ENCODE measurements around the gene MIF4GD.

MIF4GD gene

GRCh38 chr17:75273977-75274708 lies 3.1 kb upstream of the MIF4GD start:
- Histone ChIP-seq H3K4me2 (ENCODE audit: insufficient read depth, low read length) (no peak overlapping the region), H3K79me2 (ENCODE audit: insufficient read depth, low read length) (peaks cover 39% of the 10 kb centered on the region), H3K9me3 (ENCODE audit: insufficient read depth, low read length, severe bottlenecking) (no peaks in the 10 kb centered on the region), H3K27ac (ENCODE audit: low read length) (peak overlapping the region; percentile 13; the same call in 1 of the 2 replicates), H3K9ac (ENCODE audit: low read depth, low read length) (no peak overlapping the region), H3K4me1 (ENCODE audit: insufficient read depth, low read length) (peaks cover 36% of the 10 kb centered on the region), H3K27me3 (ENCODE audit: insufficient read depth, low read length, poor library complexity) (no peaks in the 10 kb centered on the region), H2AFZ (ENCODE audit: low read depth, low read length) (no peak overlapping the region), H3K36me3 (ENCODE audit: insufficient read depth, low read length) (peaks cover 46% of the 10 kb centered on the region), H3K4me3 (ENCODE audit: low read depth in 1 of 2, low read length in 2 of 2) (no peak overlapping the region), H4K20me1 (ENCODE audit: insufficient read depth, low read length) (peaks cover 8% of the 10 kb centered on the region)
- no peak for TF ChIP-seq EZH2 (IDR thresholded peaks at IDR 0.05; ENCODE audit: borderline replicate concordance, low read depth, low read length, severe bottlenecking)
- no peak for DNase-seq
- ATAC-seq (ENCODE audit: insufficient read depth, low read depth), result no peak

GRCh38 chr17:75272848-75273184 lies 1.8 kb upstream of the MIF4GD start:
- no peak for DNase-seq
- H3K9me3 ChIP-seq (ENCODE audit: insufficient read depth, low read length, severe bottlenecking), result no peaks in the 10 kb centered on the region
- H3K4me3 ChIP-seq (ENCODE audit: low read depth in 1 of 2, low read length in 2 of 2), result no peak overlapping the region
- H3K27me3 ChIP-seq (ENCODE audit: insufficient read depth, low read length, poor library complexity), result no peaks in the 10 kb centered on the region
- ATAC-seq (ENCODE audit: insufficient read depth, low read depth), result no peak
- H4K20me1 ChIP-seq (ENCODE audit: insufficient read depth, low read length), result peaks cover 8% of the 10 kb centered on the region
- no peak overlapping the region for H2AFZ ChIP-seq (ENCODE audit: low read depth, low read length)
- H3K27ac ChIP-seq (ENCODE audit: low read length), result peak overlapping the region; percentile 89
- H3K4me1 ChIP-seq (ENCODE audit: insufficient read depth, low read length), result peaks cover 41% of the 10 kb centered on the region
- peaks cover 41% of the 10 kb centered on the region for H3K36me3 ChIP-seq (ENCODE audit: insufficient read depth, low read length)
- H3K79me2 ChIP-seq (ENCODE audit: insufficient read depth, low read length), result peaks cover 39% of the 10 kb centered on the region
- peak overlapping the region; percentile 91; the same call in 1 of the 2 replicates for H3K9ac ChIP-seq (ENCODE audit: low read depth, low read length)
- TF ChIP-seq EZH2 (IDR thresholded peaks at IDR 0.05; ENCODE audit: borderline replicate concordance, low read depth, low read length, severe bottlenecking) (no peak), CTCF (IDR thresholded peaks at IDR 0.05; ENCODE audit: borderline replicate concordance, extremely low read depth, low read length, poor library complexity, severe bottlenecking) (no peak)
- H3K4me2 ChIP-seq (ENCODE audit: insufficient read depth, low read length), result peak overlapping the region; percentile 86; the same call in 1 of the 2 replicates

GRCh38 chr17:75271955-75272847 lies 1.2 kb upstream of the MIF4GD start:
- ATAC-seq (ENCODE audit: insufficient read depth, low read depth) (peak; percentile 28), DNase-seq (peak; percentile 54)
- Histone ChIP-seq H3K27ac (ENCODE audit: low read length) (peak overlapping the region; percentile 89), H3K9ac (ENCODE audit: low read depth, low read length) (peak overlapping the region; percentile 91), H3K36me3 (ENCODE audit: insufficient read depth, low read length) (peaks cover 42% of the 10 kb centered on the region), H3K4me1 (ENCODE audit: insufficient read depth, low read length) (peaks cover 41% of the 10 kb centered on the region), H3K4me2 (ENCODE audit: insufficient read depth, low read length) (peak overlapping the region; percentile 86), H3K27me3 (ENCODE audit: insufficient read depth, low read length, poor library complexity) (no peaks in the 10 kb centered on the region), H4K20me1 (ENCODE audit: insufficient read depth, low read length) (peaks cover 8% of the 10 kb centered on the region), H3K9me3 (ENCODE audit: insufficient read depth, low read length, severe bottlenecking) (no peaks in the 10 kb centered on the region), H2AFZ (ENCODE audit: low read depth, low read length) (peak overlapping the region; percentile 96), H3K4me3 (ENCODE audit: low read depth in 1 of 2, low read length in 2 of 2) (peak overlapping the region; percentile 76 to 98; a peak in 3 of 4 replicates), H3K79me2 (ENCODE audit: insufficient read depth, low read length) (peaks cover 39% of the 10 kb centered on the region)
- TF ChIP-seq EZH2 (IDR thresholded peaks at IDR 0.05; ENCODE audit: borderline replicate concordance, low read depth, low read length, severe bottlenecking) (no peak), CTCF (IDR thresholded peaks at IDR 0.05; ENCODE audit: borderline replicate concordance, extremely low read depth, low read length, poor library complexity, severe bottlenecking) (peak; percentile 33)
